ENCODE results near the gene SNRNP25.

GRCh38 chr16:58491-59439, 5.1 kb downstream of the SNRNP25 start:
- no peak for TF ChIP-seq CTCF (IDR thresholded peaks at IDR 0.05)
- TF ChIP-seq POLR2A (IDR thresholded peaks at IDR 0.05) = no peak
